HG02763 (cell line): ENCODE measurements around the gene TET2.
A peak's percentile ranks its signal among the peaks of the same experiment; 100 is the strongest.

Experiments used
- ATAC-seq: cut with Tn5 transposase; IDR thresholded peaks from one replicate; pipeline ENCODE4 v1.9.1; 2021; ENCODE audit warnings: mild to moderate bottlenecking, moderate library complexity; ENCODE audit not compliant: unreplicated experiment

Gene TET2

DNA sequence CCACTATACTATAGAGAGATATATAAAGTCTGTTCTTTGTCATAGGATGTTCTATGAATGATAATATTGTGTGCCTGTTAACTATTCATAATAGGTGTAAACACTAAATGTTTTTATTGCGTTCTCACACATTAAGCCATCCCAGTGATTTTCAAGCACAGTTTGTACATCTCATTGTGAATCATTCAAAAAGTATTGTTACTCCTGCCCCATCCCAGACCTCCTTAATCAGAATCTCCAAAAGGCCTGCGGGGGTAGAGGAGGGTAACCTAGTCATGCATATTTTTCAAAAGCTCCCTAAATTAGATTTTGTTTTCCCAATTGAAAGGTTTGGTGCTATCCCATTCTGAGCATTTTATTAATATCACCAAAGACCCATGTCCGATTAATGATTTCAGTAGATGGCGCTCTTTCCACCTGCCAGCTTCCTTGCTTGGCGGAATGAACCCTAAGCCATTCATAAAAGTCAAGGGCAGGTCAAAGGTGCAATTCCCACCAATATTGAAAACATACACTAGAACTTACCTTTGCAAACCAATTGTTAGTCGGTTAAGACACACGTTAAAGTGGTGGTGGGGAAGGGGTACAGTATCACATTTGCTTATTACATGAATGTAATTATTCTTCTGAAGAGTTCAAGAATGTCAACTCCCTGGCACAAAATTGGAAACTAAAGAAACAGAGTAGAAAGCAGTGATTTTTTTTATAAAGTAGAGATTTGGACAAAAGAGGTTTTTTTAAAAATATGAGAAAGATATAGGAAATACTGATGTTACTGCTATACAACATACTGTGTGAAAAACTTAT, 5.8 kb upstream of the TET2 start:
- ATAC-seq, result no peak

DNA sequence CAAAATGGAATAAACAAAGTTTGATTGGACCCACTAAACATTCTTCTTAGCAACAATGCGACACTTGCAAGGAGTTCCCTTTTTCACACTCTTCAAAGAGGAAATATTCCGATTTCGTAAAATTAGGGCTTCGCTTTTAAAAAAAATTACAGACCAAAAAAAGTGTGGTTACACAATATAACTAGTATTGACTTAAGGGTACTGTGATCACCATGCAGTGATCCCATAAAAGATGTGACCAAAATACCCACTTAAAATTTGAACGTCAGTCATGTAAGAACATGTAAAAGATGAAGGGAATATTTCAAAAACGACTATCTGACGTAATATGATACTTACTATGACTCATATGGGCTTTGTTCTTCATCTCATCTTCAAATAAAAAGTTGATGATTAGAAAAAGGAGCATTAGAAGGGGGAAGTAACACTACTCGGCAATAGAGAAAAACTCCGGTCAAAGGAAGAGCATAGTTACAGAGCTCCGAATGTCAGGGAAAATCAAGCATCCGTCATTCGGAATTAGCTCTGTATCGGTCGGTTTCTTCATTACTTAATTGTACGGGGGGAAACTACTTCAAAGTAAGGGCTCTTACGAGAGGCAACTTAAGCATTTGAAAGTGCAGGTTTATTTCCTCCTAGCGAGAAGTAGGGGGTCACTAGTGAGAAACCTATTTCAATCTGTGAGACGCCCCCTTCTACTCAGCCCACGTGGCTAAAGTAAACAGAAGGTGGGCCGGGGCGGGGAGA, 1.3 kb upstream of the TET2 start:
- no peak for ATAC-seq

DNA sequence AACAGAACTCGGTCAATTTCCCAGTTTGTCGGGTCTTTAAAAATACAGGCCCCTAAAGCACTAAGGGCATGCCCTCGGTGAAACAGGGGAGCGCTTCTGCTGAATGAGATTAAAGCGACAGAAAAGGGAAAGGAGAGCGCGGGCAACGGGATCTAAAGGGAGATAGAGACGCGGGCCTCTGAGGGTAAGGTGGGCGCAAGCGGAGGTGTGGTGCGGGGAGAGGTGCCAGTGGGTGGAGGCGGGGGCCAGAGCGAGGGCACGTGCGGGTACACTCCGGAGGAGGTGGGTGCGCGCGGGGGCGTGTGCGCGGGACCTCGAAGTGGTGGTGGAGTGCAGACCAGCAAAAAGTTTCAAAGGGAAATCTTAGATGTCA, 787 bp upstream of the TET2 start:
- peak; percentile 25 for ATAC-seq

DNA sequence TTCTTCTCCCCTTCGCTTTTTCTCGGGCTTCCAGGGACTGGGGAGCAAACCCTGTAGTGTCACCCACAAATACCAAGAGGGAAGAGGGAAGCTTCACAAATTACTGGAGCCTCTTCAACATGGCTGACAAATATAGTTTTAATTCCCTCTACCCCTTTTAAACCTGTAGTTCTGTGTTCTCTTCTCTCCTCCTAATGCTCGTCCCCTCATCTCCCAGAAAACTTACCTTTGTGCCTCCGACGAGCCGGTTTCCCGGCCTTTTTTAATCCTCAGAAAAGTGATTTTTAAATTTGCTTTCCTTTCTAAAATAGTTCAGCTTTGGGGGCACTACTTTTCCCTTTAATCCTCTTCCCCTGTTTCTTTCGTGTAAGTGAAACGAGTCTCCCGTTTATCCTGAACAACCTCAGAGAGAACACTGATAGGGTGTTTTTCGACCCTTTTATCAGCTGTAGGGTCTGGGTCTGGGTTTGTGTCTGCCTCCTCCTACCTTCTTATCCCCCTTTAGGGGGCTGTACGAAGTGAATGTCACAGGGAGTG, 408 bp downstream of the TET2 start:
- peak; percentile 4 for ATAC-seq

DNA sequence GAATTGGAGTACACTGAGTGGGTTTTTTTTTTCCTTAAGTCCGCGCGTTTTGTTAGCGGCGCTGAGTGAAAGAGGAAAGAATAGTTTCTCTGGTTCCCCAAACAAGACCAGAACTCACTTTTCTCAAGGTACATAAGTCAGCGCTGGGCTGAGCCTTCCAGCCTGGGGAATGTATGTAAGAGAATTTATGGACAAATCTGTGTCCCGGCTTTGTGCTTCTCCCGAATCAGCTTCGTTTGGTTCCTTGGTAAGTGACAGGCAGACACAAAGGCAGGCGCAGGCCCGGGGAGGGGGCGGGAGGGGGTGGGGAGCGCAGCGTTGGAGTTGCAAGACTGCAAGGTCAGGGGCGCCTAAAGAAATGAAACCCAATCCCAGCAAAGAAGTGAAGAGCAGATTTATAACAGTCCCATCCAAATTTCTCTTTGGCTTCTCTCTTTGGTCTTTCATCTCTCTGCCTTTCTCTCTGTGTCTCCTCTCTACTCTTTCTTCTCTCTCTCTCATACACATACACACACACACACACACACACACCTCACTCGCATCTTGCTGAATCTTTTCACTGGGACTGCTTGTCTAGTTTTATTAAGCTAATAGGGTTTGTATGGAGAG, 981 bp downstream of the TET2 start:
- no peak for ATAC-seq

DNA sequence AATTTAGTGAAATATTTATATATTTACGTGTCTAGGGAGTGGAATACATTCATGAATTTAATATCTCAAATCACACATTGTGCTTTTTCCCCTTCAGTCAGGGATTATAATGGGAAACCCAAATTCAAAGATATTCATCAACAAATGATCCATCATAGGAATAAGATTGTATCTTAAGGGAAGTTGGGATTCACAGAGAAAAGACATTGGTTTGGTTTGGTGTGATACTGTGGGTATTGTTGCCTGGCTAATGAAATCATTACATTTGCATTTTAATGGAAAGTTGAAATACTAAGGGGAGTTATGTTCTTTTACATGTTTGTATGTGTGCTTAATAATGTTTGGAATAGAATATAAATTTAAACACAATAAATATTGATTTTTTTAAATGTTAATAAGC, 1.7 kb downstream of the TET2 start:
- ATAC-seq, result no peak

DNA sequence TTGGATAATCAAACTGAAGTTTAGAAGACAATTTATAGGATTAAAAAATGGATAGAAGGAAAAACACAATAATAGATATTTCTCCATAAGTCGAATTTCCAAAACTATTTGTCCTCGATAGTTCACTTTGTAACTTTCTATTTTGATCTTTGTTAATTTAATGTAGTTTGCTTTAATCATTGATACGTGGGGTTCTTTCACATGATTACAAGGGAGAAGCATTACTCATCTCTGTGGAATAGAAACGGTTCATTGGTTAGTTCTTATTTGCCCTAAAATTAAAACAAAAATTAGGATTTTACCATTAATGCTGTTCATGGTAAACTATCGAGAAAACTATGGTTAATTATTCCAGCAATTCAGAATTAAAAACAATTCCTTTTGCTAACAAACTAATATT, 2.1 kb downstream of the TET2 start:
- ATAC-seq, result no peak

DNA sequence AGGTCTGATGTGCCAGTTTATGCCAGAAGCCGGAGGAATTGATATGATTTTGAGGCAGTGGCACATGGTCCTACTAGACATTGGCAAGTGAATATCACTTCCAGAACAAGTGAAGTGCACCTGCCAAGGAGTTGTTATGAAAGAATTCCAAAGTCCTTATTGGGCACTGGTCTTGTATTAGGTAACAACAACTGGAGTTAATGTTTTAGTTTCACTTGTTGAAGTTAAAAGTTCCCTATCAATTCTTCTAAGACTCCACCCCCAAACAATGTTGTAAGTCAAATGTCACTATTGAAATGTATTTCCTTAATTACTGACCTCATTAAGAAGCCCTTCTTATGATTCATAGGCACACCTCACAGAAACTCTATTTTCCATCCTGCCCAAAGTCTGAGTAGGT, 3.1 kb downstream of the TET2 start:
- no peak for ATAC-seq

DNA sequence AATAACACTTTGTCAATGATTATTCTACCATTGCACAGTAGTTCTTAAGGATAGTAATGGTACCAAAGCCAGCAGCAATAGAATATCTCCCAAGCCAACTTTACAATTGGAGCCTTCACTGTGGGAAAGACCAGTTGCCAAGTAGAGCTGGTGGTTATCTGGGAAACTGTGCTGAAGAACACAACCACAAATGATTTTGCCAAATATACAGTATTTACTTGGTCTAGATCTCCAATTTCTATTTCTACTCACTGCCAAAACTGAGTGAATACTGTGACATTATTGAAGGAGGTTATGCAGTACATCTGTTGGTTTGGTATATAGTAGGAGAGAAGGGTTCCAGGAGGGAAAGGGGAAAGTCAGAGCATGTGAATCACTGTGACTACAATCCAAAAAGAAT, 3.8 kb downstream of the TET2 start:
- ATAC-seq, result no peak

DNA sequence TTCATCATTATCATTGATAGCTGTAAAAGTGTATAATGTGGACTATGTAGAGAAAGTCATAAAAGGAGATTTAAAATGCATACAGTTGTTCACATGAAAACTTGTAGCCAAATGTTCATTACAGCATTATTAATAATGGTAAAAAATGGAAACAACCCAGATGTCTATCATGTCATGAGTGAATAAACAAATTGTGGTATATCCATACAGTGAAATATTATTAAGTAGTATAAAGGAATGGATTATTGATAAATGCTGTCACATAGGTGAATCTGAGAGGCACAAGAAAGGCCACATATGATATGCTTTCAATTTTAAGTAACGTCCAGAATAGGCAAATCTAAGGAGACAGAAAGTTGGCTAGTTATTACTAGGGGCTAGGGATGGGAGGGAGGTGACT, 7.1 kb downstream of the TET2 start:
- no peak for ATAC-seq

DNA sequence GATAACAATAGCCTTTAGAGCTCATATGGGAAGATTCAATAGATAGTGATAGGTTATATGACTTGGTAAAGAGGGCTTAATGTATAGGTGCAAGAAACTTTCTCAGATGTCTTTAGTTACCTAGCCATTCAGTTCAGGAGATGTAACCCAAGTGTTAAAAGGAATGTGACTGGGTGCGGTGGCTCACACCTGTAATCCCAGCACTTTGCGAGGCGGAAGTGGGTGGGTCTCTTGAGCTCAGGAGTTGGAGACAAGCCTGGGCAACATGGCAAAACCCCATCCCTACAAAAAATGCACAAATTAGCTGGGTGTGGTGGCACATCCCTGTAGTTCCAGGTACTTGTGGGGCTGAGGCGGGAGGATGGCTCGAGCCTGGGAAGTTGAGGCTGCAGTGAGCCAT, 7.9 kb downstream of the TET2 start:
- no peak for ATAC-seq

DNA sequence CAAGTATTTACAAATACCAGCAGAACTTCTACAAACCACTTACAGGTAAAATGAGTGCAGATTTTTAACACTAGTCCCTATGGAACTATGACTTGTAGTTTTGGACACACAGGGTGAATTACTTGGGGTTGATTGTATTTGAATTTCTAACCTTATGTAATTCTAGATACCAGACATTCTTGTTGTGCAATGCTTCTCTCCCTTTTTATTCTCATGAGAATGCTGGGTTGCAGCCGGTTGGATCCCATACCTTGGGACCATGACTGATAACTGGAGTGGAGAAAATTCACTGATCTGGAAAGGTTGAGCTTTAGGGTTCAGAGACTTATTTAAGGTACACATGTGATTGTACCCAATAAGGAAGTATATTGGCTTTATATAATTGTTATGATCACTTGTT, 8.8 kb downstream of the TET2 start:
- ATAC-seq, result no peak

DNA sequence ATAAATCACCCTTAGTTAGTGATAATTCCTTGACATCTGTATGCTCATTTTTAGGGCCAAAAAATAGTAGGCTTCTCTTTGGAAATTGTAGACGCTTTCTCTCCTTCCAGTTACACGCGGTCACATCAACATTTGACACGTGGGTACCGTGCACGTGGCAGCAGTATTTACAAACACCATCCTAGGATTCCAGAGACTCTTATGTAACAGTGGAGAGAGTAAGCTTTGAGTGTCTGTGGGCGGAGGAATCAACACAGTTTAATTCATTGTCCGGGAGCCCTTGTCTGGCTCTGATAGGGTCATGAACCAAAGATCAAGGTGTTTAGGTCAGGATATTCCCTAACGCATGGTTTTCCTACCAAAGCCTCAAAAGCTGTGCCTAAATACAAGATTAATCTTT, 12.2 kb downstream of the TET2 start:
- no peak for ATAC-seq

DNA sequence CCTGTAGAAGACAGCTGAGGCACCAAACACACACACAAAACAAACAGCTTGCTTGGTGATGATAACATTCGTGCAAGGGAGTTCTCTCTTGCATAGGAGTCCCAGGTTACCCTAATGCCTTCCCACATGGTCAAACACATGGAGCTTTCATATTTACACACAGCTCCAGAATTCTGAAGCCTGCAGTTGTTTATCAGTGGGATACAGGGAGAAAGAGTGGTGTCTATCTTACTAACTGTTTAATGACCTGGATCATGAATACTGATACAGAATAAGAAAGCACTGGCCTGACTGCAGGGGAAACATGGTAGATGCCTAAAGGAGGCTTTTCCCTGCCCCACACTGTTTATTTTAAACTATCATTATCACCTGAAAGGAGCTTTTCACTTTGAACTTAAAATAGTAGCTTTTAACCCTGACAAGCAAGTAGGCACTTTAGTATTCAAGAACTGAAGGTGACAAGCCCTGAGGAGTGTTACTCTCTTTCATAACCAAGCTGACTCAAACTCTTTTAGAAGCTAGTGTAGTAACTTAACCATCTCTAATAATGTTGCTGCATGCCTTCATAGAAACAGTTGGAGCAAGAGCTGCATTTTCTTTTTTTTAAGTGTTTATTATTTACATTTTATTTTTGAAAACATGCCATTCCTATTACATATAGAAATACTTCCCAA, 15.6 kb downstream of the TET2 start:
- no peak for ATAC-seq

DNA sequence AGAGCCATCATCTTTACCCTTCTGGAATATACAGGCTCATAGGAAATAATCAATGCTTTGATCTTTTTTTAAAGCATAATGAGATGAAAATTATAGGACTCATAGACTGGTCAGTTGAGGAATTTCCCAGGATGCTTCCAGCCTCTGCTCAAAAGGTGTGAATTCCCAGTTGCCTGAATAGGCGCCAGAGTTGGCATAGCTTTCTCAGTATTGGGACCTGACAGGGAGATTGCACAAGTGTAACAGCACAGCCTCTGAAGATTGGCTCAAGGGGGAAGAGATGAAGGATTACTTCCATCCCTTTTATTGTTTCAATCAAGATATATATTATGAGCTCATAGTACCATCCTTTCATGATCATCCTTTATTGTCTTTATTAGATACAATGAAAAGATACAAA, 17.9 kb downstream of the TET2 start:
- ATAC-seq, result no peak

DNA sequence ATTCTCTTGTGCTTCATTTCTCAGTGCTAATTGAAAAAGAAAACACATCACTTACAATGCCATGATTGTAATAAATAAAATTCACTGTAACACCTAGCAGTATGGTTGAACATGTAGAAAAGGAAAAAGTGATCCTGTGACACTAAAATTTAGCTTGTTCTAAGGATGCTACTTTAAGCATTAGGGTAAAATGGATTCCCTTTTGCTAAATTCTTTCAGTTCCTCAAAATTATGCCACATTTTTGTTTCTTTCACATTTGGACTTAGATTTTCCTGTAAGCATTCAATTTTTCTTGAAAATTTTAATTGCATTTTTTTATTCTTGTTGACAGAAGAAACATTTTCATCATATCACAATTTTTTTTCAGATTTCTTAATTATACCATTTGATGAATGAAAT, 19.4 kb downstream of the TET2 start:
- ATAC-seq, result no peak

DNA sequence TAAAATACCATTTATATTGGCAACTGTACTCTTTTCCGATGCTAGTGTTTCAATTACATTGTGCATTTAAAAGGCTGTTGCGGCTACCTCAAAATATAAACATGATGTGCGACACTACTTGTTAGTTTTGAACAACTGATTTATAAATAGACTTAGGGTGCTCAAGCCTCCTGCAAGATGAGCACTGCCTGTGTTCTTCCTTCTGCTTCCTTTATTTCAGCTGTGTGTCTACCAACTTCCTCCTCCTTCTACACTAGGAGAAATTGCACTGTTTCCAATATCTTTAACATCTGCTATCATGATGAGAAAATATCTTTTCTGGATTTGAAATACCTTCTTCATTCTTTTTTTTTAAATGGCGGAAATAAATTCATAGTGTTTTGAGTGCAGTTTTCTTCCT, 24.0 kb downstream of the TET2 start:
- no peak for ATAC-seq

DNA sequence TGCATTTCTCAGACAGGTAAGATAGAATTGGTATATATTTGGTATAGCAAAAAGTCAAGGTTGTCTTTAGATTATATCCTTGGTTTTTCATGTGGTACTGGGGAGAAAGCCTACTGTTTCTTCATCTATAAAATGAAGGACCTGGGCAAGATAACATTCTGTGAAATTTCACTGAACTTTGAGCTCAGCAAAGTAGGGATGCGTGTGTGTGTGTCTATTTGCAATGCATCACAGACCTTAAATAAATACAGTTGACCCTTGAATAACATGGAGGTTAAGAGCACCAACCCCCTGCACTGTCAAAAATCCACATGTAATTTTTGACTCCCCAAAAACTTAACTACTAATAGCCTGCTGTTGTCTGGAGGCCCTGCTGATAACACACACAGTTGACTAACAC, 25.2 kb downstream of the TET2 start:
- no peak for ATAC-seq

DNA sequence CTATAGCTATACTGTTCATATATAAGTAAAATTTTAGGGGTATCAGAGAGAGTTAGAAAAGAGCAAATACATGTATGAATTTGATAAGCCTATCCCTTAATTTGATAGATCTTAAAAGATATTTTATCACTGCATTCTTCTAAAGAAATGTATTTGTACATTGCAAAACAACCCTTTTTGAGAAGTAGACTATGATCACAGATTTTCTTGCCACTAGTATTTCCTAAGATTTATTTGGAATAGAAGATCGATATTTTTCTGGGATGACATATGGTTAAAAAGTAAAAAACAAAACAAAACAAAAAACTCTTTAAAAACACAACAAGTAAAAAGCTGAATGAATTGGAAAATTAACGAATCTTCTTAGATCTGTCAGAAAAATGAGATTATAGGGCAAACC, 27.4 kb downstream of the TET2 start:
- ATAC-seq, result no peak

DNA sequence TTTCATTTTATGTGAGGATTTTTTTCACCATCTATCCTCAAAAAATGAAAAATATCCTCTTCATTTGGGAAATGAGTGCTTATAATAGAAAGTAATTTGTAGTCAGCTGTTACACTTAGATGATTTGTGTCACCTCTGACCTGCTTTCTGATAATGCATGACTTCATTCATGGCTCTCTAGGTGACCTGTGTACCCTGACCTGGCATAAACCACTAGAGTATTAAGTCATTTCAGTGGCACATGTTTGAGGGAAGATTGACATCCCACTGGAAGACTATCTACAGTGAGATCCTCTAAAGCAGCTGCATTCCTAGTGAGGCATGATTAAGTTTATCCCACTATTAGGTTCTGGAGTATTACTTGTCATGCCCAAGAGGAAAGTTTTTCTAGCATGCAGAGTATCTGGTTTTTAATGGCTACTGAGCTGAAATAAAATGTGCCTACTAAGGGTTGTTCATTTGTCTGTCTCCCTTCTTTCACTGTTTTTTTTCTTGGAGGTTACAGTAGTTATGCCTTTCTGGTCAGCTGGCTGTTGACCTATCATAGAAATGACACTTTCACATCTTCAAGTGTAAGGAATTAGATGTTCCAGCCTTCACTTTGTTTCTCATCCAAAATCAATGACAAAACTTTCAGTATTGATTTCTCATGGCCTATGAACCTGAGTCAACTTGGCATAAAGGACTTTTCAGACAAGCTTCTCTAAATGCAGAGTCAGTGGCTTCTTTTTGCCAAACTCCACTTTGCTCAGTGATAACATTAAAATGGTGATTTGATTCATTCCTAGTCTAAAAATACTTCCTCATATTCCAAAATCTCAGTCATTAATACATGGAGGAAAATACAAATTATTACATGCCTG, 33.1 kb downstream of the TET2 start:
- ATAC-seq, result no peak
